Activated T-helper 2 cell treated with anti-CD3 and anti-CD28 coated beads, Interferon-gamma antibody, Interleukin-2, Interleukin-4, amounts not matched to agents 10 μg/mL and 5 μg/mL and 100 μg/mL, durations not matched to agents 14 hours and 24 hours and 36 hours (primary cell): ENCODE data around the gene RPS6KB2. TPM values are rescaled to one million over a fixed set of nuclear protein-coding genes. Genes with fewer than 3 reads are reported as not detected.

Experiments
- DNase-seq: peaks from one replicate; pipeline ENCODE4 v3.0.0; 2021; ENCODE audit warnings: low spot score
- H3K27ac Mint-ChIP-seq: one replicate; pipeline ENCODE4 v1.8.0; 2021; ENCODE audit warnings: mixed read lengths
- H3K27me3 Mint-ChIP-seq: one replicate; pipeline ENCODE4 v1.8.0; 2021; ENCODE audit warnings: low read depth, mixed read lengths
- H3K36me3 Mint-ChIP-seq: one replicate; pipeline ENCODE4 v1.8.0; 2021; ENCODE audit warnings: low read depth, mixed read lengths
- H3K4me1 Mint-ChIP-seq: one replicate; pipeline ENCODE4 v1.8.0; 2021; ENCODE audit warnings: low read depth, mixed read lengths
- H3K4me3 Mint-ChIP-seq: one replicate; pipeline ENCODE4 v1.8.0; 2021; ENCODE audit warnings: low read depth, mild to moderate bottlenecking, moderate library complexity, mixed read lengths
- H3K9me3 Mint-ChIP-seq: one replicate; pipeline ENCODE4 v1.8.0; 2021; ENCODE audit warnings: mixed read lengths
- intact Hi-C: fragments of 100-400 bp; cut with micrococcal nuclease; formaldehyde crosslinking; loops from one replicate; pipeline ENCODE4 v1.15.1; 2023
- total RNA-seq: library from RNA; stranded (reverse); gene quantifications from 2 replicates; pipeline ENCODE4 v1.2.3, GENCODE V29; 2022

The RPS6KB2 gene
- total RNA-seq, 1 donor from 2014 or later: 67.6 TPM

DNA sequence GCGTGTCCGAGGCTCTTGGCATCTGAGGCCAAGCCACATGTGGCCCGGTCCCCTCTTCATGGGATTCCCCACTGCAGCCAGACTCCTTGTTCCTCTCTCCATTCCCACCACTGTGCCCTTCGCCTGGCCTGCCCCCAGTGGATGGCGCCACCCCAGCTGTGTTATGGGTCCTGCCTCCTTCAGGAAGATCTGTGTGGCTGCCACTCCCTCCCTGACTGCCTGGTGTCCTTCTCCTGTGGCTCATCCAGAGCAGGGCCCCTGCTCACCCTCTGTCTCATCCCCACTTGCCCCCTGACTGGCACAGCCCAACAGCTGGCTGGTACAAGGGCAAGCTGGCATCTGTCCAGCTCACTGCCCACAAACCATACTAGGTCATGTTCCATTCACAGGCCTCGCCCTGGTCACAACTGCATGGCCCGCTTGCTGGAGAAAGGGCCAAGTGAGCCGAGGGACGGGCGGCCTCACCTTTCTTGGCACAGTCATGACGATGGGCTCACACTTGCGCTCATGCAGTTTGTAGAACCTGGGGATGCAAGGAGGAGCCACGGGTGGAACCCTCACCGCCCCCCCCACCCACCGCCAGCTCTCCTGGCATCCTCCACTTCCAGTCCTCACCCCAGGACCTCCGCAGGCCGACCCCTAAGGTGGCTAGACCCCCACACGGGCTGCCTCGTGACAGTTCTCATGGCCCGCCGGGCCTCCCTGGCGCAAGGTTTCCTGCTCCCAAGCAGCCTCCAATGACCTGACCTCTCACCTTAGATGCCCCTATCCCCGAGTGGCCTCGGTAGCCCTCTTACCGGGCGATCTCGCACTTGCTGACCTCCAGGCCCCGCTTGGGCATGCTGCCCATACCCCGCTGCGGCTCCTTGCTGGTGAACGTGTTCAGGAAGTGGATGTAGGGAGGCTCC is 11.3 kb downstream of the RPS6KB2 start:
- Mint-ChIP-seq H3K36me3 (peaks cover 42% of the 10 kb centered on the region), H3K4me3 (peak overlapping the region; percentile 94), H3K4me1 (peaks cover 37% of the 10 kb centered on the region), H3K9me3 (no peaks in the 10 kb centered on the region), H3K27me3 (no peaks in the 10 kb centered on the region), H3K27ac (peak overlapping the region; percentile 95)
- DNase-seq: no peak
- intact Hi-C loops: loop anchor here (2.0 kb wide), 2 partner anchors 29 to 45 kb away; partner anchors contain the start of gene TMEM134

DNA sequence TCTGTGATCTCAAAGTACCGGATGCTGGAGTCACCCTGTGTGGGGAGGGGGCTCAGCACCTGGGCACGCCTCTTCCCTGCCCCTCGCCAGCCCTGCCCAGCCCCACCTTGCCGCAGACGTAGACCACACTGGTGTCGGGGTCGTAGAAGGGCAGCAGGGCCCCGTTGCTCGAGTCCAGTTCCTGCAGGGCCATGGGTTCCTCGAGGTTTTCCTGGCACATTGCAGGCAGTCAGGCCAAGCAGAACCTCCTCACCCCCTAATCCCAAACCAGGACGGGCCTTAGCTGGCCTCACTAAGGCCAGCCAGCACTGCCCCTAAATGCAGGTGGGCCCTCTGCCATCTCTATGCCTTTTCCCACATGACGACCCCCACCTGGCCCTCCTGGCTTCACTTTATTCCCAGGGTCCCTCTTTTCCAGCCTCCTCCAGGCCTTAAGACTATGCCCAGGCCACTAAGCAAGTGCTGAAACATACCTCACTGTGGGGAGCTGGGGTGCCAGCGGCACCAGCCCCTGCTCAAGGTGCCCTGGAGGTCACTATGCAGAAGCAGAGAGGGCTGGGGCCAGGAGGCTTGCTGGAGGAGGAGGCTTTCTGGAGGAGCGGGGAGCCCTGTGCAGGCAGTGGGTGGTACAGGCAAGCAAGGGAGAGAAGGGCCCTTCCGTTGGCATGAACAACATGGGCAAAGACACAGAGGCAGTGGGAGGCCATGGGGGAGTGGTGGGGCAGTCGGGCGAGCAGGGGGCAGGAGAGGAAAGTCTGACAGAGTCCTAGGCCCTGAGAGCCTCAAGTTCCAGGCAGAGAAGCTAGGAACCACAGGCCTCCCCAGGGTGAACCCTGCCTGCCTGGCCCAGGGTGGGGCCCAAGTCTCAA is 12.2 kb downstream of the RPS6KB2 start:
- H3K27ac Mint-ChIP-seq: peak overlapping the region; percentile 93
- H3K4me3 Mint-ChIP-seq: peak overlapping the region; percentile 94
- H3K9me3 Mint-ChIP-seq: no peaks in the 10 kb centered on the region
- intact Hi-C loops: no loop called here
- H3K4me1 Mint-ChIP-seq: peaks cover 40% of the 10 kb centered on the region
- no peaks in the 10 kb centered on the region for H3K27me3 Mint-ChIP-seq
- peaks cover 37% of the 10 kb centered on the region for H3K36me3 Mint-ChIP-seq
- DNase-seq: no peak

DNA sequence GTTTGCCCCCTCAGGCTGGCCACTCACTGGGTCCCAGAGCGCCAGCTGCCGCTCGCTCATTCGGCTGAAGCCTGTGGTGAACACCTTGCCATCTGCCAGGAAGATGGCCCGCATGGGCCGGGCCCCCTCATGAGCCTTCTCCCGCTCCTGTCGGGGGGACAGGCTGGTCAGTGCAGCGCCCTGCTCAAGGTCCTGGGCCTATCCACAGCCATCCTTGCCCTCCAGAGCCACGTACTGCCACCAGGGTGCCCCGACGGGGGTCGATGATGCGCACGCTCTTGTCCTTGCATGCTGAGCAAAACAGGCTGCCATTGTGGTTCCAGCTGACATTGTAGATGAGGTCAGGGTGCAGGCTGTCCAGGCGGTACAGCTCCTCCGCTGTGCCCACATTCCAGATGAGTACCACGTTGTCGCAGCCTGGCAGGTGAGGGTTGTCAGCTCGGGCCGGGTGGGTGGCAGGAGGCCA is 12.8 kb downstream of the RPS6KB2 start:
- no peak for DNase-seq
- Mint-ChIP-seq H3K36me3 (peaks cover 32% of the 10 kb centered on the region), H3K9me3 (no peaks in the 10 kb centered on the region), H3K27me3 (no peaks in the 10 kb centered on the region), H3K4me3 (no peak overlapping the region), H3K4me1 (peaks cover 46% of the 10 kb centered on the region), H3K27ac (peak overlapping the region; percentile 67)
- intact Hi-C loops: no loop called here

DNA sequence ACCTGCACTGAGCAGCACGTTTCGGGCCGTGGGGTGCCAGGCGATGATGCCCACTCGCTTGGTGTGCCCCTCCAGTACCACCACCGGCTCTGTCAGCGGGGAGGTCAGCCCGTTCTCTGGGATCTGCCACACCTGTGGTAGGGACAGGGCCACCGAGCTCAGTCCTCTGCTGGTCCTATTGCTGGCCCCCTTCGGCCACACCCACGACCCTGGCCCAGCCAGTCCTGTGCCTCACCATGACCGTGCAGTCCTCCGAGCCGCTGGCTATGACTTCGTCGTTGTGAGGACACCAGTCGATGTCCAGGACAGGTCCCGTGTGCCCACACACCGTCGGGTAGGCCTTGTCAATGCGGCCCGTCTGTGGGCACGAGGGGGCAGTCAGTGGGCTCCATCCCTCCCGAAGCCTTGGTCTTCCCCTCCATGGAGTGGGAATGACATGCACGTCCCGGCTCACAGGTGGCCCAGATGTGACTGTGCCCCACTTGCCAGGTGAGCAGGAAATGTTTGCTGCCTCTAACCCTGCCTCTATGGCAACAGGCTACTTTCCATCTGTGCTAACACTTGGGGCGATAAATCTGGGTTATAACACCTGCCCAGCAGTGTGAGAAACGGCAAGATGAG is 13.5 kb downstream of the RPS6KB2 start:
- Mint-ChIP-seq H3K9me3 (no peaks in the 10 kb centered on the region), H3K27ac (peak overlapping the region; percentile 55), H3K4me1 (peaks cover 45% of the 10 kb centered on the region), H3K27me3 (no peaks in the 10 kb centered on the region), H3K36me3 (peaks cover 26% of the 10 kb centered on the region), H3K4me3 (peak overlapping the region; percentile 78)
- no peak for DNase-seq
- intact Hi-C loops: loop anchor here (2.0 kb wide), 1 partner anchor 13 kb away; the partner anchor contains the start of gene RPS6KB2

DNA sequence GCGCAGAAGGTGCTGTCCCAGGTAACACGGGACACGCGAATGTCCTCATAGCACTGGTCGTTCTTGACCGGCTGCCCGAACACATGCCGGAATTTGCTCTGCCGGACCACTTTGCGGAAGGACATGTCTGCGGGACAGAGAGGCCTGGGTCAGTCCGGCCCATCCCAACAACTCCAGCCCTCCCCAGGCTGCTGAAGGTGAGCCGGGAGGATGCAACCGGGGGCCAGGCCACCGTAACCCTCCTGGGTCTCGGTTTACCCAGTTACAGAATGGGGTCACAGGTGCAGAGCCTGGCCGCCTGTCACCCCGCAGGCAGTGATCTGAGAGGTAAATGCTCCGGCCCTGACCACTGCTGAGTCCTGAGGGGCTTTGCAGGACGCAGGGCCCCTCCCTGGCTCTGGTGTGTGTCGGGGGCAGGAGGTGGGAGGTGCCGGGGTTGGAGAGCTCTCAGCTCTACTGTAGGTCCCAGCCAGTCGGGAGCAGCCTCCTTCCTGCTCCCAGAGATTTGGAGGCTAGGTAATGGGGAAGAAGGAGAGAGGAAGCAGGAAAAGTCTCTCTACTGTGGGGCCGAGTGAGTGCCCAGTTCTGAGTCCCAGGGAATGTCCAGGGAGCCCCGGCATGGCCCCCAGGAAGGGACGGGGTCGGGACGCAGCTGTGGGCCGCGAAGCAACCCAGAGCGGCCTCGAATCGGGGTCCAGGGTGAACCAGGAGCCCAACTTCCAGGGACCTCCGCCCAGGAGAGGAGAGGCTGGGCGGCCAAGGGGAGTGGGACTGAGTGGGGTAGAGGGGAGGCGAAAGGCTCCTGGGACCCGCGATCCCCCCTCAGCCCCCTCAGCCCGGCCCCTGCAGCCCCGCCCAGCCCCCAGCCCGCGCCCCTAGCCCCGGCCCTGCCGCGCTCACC is 14.5 kb downstream of the RPS6KB2 start:
- peak overlapping the region; percentile 78 for H3K4me3 Mint-ChIP-seq
- peaks cover 48% of the 10 kb centered on the region for H3K4me1 Mint-ChIP-seq
- intact Hi-C loops: loop anchor here (2.0 kb wide), 1 partner anchor 14 kb away; the partner anchor contains the start of gene RPS6KB2
- H3K27ac Mint-ChIP-seq: peak overlapping the region; percentile 89
- DNase-seq: no peak
- H3K36me3 Mint-ChIP-seq: peaks cover 20% of the 10 kb centered on the region
- no peaks in the 10 kb centered on the region for H3K27me3 Mint-ChIP-seq
- no peaks in the 10 kb centered on the region for H3K9me3 Mint-ChIP-seq

DNA sequence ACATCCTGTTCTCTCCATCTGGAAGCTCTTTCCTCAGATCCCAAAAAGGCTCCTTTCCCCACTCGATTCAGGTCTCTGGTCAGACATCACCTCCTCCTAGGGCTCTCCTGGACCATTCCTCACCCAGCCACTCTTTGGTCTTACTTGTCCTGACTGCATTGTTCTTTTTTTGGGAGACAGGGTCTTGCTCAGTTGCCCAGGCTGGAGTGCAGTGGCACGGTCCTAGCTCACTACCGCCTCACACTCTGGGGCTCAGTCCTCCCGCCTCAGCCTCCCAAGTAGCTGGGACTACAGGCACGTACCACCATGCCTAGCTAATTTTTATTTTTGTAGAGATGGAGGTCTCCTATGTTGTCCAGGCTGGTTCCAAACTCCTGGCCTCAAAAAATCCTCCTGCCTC is 17.2 kb downstream of the RPS6KB2 start:
- intact Hi-C loops: no loop called here
- Mint-ChIP-seq H3K36me3 (no peaks in the 10 kb centered on the region), H3K4me3 (peak overlapping the region; percentile 76), H3K27ac (peak overlapping the region; percentile 70), H3K4me1 (peaks cover 41% of the 10 kb centered on the region), H3K27me3 (no peaks in the 10 kb centered on the region), H3K9me3 (no peaks in the 10 kb centered on the region)
- DNase-seq: no peak

DNA sequence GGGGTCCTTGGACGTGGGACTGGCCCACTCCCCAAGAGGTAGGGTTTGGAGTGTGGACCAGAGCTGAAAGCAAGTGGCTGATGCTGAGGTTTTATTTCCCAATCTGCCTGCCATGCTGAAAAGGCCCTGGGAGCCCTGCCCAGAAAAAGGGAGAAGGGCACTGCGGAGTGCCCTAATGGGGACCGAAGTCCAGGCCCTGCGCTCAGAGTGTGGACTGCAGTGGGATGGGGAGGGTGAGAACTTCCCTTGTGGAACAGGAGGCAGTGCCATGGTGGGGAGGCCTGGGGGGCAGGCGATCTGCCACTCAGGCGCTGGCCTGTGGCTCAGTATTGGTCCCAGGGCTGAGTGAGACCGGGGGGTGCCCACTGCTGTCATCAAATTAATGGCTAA is 19.9 kb downstream of the RPS6KB2 start:
- intact Hi-C loops: no loop called here

DNA sequence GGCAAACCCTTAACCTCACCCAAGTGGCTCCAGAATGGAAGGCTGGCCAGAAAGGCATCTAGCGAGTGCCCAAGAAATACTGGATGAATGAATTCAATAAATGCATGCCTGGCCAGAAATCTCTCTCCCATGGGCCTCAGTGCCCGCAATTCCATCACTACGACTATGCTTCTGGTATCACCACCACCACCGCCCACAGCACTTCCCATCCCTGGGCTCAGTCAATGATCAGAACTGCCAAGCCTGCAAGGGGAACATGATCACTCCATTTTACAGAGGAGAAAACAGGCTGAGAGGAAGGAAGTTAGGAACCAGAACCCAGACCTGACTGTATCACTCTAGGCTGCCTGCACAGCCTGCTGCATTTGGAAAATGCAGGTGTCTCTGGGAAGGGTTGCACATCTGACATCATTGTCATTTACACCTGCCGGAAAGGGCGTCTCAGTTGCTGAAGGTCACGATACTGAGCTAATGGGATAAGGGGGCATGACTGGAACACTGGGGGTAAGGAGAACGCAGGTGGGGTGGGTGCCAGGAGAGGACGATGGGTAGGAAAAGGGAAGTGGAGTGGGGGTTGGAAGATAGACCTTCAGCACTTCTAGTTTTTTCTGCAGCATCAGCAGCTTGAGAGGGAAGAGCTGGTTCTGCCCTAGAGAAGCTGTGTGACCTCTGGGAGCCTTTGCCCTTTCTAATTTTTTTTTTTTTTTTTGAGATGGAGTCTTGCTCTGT is 21.0 kb downstream of the RPS6KB2 start:
- peak overlapping the region; percentile 9 for H3K27ac Mint-ChIP-seq
- intact Hi-C loops: no loop called here
- H3K27me3 Mint-ChIP-seq: no peaks in the 10 kb centered on the region
- peaks cover 28% of the 10 kb centered on the region for H3K4me1 Mint-ChIP-seq
- no peak overlapping the region for H3K4me3 Mint-ChIP-seq
- H3K36me3 Mint-ChIP-seq: no peaks in the 10 kb centered on the region
- H3K9me3 Mint-ChIP-seq: no peaks in the 10 kb centered on the region
- no peak for DNase-seq

More for the DNA sequence above, 19.9 kb downstream of the RPS6KB2 start:
- Mint-ChIP-seq H3K36me3 (no peaks in the 10 kb centered on the region), H3K27me3 (no peaks in the 10 kb centered on the region), H3K27ac (peak overlapping the region; percentile 8), H3K4me3 (no peak overlapping the region), H3K4me1 (peaks cover 31% of the 10 kb centered on the region), H3K9me3 (no peaks in the 10 kb centered on the region)
- no peak for DNase-seq

DNA sequence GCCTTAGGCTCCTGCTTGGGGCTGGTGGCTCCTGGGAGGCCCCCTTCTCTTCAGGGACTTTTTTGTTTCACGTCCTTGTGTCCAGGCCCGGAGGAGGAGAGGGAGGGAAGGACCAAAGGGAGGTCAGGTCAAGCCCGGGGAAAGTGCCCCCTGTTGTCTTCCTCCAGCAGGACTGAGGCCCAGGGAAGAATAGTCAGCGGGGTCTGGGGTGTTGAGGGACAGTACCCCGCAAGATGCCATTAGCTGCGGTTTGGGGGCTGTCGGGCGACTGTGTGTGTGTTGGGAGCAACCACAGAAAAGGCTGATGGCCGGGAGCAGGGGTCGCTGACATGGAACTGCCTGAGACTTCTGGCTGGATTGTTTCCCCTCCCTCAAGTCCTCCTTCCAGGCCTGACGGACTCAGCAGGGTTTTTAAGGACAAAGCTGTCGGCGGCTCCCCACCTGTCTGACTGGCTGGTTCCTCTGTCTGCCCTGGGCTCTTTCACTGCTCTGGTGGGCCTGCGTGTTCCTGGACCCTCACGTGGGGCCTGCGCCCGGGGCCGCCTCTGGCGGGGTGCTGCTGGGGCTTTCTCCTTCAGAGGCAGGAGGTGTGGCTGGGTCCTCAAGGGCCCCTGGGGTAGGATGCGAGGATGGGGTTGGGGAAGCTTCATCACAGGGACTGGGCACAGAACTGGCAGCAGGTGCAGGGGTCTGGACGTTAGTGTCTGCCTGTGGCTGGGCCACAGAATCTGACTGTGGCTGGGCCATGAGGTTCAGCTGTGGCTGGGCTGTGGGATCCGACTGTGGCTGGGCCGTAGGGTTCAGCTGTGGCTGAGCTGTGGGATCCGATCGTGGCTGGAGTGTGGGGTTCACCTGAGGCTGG is 22.7 kb downstream of the RPS6KB2 start:
- intact Hi-C loops: no loop called here
- Mint-ChIP-seq H3K36me3 (no peaks in the 10 kb centered on the region), H3K4me1 (peaks cover 15% of the 10 kb centered on the region), H3K27ac (no peak overlapping the region), H3K4me3 (no peak overlapping the region), H3K27me3 (no peaks in the 10 kb centered on the region), H3K9me3 (no peaks in the 10 kb centered on the region)
- no peak for DNase-seq

DNA sequence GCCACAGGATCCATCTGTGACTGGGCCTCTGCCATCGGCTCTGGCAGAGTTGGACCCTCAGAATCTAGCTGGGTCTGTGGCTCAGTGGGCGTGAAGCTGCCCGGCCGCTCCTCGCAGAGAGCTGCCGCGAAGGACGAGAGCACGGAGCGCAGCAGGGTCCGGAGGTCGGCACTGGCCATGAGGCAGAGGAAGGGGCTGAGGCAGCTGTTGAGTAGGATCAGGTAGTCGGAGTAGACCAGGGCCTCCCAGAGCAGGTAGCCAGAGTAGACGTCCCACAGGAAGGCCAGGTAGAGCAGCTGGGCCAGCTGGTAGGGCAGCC is 23.3 kb downstream of the RPS6KB2 start:
- H3K4me1 Mint-ChIP-seq: peaks cover 13% of the 10 kb centered on the region
- H3K27ac Mint-ChIP-seq: no peak overlapping the region
- intact Hi-C loops: no loop called here
- no peaks in the 10 kb centered on the region for H3K27me3 Mint-ChIP-seq
- H3K36me3 Mint-ChIP-seq: no peaks in the 10 kb centered on the region
- H3K4me3 Mint-ChIP-seq: no peak overlapping the region
- DNase-seq: no peak
- no peaks in the 10 kb centered on the region for H3K9me3 Mint-ChIP-seq
